GM21447 (cell line): ENCODE results near the gene BATF2.
"Not testable (repeated sequence)": the region's sequence is repeated elsewhere in the genome, so short reads cannot be mapped to it uniquely, and the experiment has no call there.

Experiments
- ATAC-seq: cut with Tn5 transposase; IDR thresholded peaks from one replicate; pipeline ENCODE4 v1.9.1; 2021; ENCODE audit not compliant: unreplicated experiment

BATF2 gene

GRCh38 chr11:64996710-64997380, at the start of gene BATF2:
Gene BATF2 (minus strand): TSS chr11:64996971. CDS start chr11:64996914, 57 bp downstream.
- ATAC-seq: no peak

DNA sequence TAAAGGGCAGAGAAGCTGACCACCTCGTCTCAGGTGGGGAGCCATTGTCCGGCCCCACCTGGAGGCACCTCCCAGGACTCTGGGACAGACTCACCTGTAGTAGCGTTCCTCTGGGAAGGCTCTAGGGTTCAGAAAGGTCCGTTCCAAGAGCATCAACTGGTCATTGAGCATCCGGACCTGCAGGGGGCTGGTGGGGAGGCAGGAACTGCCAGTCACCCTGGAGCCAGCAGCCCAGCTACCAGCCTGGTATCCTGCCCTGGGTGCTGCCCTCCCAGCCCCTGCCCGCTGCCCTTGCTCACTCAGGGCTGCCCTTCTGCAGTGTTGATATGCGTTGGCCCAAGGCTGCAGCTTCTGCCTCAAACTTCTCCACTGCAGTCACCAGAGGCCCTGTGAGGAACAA, 49.0 kb upstream of the BATF2 start:
- no peak for ATAC-seq

DNA sequence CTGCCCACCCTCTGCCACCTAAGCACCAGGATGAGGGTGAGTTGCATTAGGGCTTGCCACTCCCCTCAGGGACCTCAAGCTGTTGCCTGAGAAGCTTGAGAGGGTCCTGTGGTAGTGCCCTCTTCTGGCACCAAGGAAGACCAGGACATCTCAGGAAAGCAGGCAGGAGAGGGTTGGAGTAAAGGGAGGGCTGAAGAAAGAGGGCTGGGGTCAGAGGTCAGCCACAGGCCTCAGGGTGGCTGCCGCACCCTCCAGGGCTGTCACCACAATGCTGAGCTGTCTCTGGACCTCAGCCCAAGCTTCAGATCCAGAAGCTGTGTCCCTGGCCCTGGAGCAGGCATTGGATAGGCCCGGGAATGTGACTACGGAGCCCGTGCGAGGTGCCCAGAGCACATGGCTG, 48.3 kb upstream of the BATF2 start:
- no peak for ATAC-seq

DNA sequence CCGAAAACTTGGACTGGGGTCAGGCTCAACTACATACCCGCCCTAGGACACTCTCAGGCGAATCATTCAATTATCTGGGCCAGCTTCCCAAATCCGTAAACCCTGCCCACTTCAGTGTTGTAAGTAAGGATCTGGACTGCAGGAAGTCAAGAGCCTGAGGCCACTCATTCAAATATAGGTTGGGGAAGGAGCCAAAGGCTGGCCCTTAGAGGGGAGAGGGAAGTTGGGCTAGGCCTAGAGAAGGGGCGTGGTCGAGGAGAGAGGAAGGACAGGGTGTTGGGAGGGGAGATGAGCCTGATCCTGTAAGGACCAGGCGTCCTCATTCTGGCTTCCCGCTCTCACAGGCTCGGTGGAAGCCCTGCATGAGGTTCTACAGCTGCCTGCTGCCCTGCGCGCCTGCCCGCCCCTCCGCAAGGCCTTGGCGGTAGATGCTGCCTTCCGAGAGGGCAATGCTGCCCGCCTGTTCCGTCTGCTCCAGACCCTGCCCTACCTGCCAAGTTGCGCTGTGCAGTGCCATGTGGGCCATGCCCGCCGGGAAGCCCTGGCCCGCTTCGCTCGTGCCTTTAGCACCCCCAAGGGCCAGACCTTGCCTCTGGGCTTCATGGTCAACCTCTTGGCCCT, 47.2 kb upstream of the BATF2 start:
- no peak for ATAC-seq

- ATAC-seq: no peak
Measured at GRCh38 chr11:65042891-65043290, 46.1 kb upstream of the BATF2 start.

- peak; percentile 86 for ATAC-seq
Measured at GRCh38 chr11:65040847-65041622, 44.3 kb upstream of the BATF2 start, which contains the start of gene SAC3D1. Gene SAC3D1 (plus strand): TSS chr11:65041210. CDS start chr11:65041293, 83 bp downstream.

GRCh38 chr11:65040520-65040846, 43.7 kb upstream of the BATF2 start:
- ATAC-seq: no peak

DNA sequence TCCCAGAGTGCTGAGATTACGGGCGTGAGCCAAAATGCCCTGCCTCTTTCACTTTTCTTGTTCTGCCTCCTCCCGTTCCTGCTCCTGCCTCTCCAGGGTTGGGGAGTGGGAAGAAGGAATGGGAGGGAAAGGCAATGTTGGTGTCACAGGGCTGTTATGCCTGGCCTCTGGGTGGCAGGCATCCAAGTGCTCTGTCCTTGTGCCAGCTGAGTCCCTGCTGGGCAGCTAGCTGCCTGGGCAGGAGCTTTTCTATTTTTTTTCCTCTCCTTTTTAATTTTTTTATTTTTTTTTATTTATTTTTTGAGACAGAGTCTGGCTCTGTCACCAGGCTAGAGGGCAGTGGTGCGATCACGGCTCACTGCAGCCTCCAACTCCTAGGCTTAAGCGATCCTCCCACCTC, 40.2 kb upstream of the BATF2 start:
- no peak for ATAC-seq

- ATAC-seq: no peak
Measured at GRCh38 chr11:65035579-65035978, 38.8 kb upstream of the BATF2 start.

- ATAC-seq: no peak
Measured at GRCh38 chr11:65034423-65034822, 37.7 kb upstream of the BATF2 start.

- no peak for ATAC-seq
Measured at GRCh38 chr11:65032216-65032615, 35.4 kb upstream of the BATF2 start.

- peak; percentile 78 for ATAC-seq
Measured at GRCh38 chr11:65027213-65028067, 30.7 kb upstream of the BATF2 start, which contains the start of gene SNX15. Gene SNX15 (plus strand): TSS chr11:65027439. CDS start chr11:65027538, 99 bp downstream.

DNA sequence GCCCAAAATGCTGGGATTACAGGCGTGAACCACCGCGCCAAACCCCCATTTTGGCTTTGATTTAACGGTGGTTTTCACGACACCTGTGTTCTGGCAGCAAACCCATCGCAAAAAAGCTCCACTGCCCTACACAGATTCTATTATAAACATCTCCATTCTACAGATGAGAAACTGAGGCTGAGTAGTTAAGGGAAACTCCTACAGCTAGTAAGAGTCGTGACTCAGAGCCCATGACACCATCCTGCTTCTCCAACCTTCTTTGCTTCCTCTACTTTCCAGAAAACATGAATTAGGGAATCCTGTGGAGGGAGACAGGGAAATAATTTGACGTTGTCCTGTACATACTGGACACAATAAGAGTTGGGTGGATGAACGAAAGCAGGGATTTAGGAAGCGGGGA, 30.0 kb upstream of the BATF2 start:
- ATAC-seq: no peak

DNA sequence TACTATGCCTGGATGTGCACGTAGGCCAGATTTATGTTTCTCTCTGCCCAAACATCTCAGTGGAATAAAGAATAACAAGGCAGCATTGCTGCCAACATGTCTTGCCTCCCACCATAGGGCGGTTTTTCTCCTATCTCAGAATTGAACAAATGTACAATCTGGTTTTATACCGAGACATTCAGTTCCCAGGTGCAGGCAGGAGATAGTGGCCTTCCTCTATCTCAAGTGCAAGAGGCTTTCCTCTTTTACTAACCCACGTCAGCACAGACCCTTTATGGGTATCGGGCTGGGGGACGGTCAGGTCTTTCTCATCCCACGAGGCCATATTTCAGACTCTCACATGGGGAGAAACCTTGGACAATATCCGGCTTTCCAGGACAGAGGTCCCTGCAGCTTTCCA, 26.7 kb upstream of the BATF2 start:
- not testable (repeated sequence) for ATAC-seq

DNA sequence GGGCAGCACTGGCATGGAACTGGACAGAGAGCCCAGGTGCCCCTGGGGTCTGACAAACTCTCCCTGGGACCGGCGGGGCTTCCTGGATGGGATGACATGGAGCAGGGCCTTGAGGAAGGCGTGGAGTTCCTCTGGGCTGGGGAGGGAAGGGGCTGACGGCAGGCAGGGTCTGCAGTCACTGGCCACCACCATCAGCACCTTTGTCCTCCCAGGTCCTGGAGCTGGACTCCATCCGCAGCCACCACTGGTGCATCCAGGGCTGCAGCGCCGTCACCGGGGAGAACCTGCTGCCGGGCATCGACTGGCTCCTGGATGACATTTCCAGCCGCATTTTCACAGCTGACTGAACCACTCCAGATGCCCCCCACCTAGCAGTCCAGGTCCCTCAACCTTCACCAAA, 24.7 kb upstream of the BATF2 start:
- ATAC-seq: no peak

DNA sequence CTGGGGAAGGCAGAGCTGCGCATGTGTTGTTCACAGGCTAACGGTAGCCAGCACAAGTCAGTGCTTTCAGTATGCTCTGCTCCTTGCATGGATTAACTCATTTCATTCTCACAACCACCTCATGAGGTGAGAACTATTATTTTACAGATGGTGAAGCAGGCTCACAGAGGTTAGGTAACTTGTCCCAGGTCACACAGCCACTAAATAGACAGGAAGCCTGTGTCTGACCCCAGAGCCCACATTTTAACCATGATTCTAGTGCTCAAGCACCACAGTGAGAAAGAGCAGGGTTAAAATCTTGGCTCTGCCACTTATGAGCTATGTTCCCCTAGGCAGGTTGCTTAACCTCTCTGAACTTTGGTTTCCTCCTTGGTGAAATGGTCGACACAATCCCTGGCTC, 24.2 kb upstream of the BATF2 start:
- no peak for ATAC-seq

GRCh38 chr11:65019824-65020223, 23.1 kb upstream of the BATF2 start:
- ATAC-seq: no peak

GRCh38 chr11:65017937-65018336, 21.2 kb upstream of the BATF2 start:
- no peak for ATAC-seq

- no peak for ATAC-seq
Measured at GRCh38 chr11:65016705-65017104, 19.9 kb upstream of the BATF2 start.

- no peak for ATAC-seq
Measured at GRCh38 chr11:65014726-65015227, 18.0 kb upstream of the BATF2 start.
